ENCODE data around the gene SUGCT. TPM values are rescaled to one million over a fixed set of nuclear protein-coding genes. Genes with fewer than 3 reads are reported as not detected.

Gene SUGCT
- total RNA-seq, 1 donor from 2014 or later: 9.8 TPM

DNA sequence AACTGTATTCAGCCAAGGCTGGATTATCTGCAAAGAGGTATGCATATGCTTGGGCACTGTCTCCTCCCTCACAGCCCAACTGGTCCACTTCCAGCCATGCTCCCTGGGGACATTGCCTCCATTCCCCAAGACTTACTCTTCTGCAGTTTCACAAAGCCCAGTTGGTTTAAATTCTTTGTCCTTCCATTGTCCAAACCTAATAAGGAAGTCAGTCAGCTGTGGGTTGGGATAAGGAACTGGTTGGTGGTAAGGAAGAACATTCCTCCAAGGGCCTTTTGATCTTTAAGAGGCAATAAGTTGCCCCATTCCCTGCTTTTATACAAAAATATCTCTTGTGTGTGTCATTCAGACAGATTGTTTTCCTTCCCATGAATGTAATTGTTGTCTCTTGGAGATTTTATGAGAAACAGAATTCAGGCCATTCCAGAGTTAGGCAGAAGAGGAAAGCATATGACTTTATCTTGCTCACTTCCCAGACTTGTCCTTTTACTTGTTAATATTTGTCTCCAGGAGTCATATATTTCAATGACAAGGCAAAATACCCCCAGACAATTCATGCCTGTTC is 673.7 kb downstream of the SUGCT start:
- peaks cover 0 to 17% of the 10 kb centered on the region in 2 donors for H3K9me3 ChIP-seq
- peak in 1 of 2 donors; percentile 80 for DNase-seq (ENCODE audit: low spot score in 2 of 2)
- peaks cover 0 to 26% of the 10 kb centered on the region in 2 donors for H3K4me1 ChIP-seq
- no peaks in the 10 kb centered on the region for H3K36me3 ChIP-seq
- intact Hi-C loops (cut with DNase I): no loop called here
- TF ChIP-seq, protein P1, sequence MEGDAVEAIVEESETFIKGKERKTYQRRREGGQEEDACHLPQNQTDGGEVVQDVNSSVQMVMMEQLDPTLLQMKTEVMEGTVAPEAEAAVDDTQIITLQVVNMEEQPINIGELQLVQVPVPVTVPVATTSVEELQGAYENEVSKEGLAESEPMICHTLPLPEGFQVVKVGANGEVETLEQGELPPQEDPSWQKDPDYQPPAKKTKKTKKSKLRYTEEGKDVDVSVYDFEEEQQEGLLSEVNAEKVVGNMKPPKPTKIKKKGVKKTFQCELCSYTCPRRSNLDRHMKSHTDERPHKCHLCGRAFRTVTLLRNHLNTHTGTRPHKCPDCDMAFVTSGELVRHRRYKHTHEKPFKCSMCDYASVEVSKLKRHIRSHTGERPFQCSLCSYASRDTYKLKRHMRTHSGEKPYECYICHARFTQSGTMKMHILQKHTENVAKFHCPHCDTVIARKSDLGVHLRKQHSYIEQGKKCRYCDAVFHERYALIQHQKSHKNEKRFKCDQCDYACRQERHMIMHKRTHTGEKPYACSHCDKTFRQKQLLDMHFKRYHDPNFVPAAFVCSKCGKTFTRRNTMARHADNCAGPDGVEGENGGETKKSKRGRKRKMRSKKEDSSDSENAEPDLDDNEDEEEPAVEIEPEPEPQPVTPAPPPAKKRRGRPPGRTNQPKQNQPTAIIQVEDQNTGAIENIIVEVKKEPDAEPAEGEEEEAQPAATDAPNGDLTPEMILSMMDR (IDR thresholded peaks at IDR 0.05): no peak
- no peaks in the 10 kb centered on the region for H3K27me3 ChIP-seq
- no peak overlapping the region for H3K4me3 ChIP-seq
- peak overlapping the region; percentile 55 to 71 for H3K27ac ChIP-seq

- TF ChIP-seq, protein P1 (IDR thresholded peaks at IDR 0.05): no peak
- Histone ChIP-seq H3K9me3 (peaks cover 0 to 23% of the 10 kb centered on the region in 2 donors), H3K27ac (no peak overlapping the region), H3K36me3 (no peaks in the 10 kb centered on the region), H3K4me3 (no peak overlapping the region), H3K4me1 (peaks cover 0 to 19% of the 10 kb centered on the region in 2 donors), H3K27me3 (no peaks in the 10 kb centered on the region)
- no peak for DNase-seq (ENCODE audit: low spot score in 2 of 2)
- intact Hi-C loops (cut with DNase I): no loop called here
Measured at GRCh38 chr7:40810274-40810673, 675.5 kb downstream of the SUGCT start.

DNA sequence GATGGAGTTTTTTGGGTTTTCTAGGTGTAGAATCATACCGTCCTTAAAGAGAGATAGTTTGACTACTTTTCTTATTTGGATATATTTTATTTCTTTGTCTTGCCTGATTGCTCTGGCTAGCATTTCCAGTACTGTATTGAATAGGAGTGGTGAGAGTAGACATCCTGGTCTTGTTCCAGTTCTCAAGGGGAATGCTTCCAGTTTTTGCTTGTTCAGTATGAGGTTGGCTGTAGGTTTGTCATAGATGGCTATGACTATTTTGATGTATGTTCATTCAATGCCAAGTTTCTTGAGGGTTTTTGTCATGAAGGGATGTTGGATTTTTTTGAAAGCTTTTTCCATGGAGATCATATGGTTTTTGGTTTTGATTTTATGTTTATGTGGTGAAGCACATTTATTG is 676.9 kb downstream of the SUGCT start:
- H3K9me3 ChIP-seq: peaks cover 0 to 23% of the 10 kb centered on the region in 2 donors
- TF ChIP-seq, protein P1 (IDR thresholded peaks at IDR 0.05): no peak
- H3K27me3 ChIP-seq: no peaks in the 10 kb centered on the region
- H3K4me1 ChIP-seq: peaks cover 0 to 16% of the 10 kb centered on the region in 2 donors
- no peak for DNase-seq (ENCODE audit: low spot score in 2 of 2)
- H3K36me3 ChIP-seq: no peaks in the 10 kb centered on the region
- H3K4me3 ChIP-seq: no peak overlapping the region
- intact Hi-C loops (cut with DNase I): no loop called here
- no peak overlapping the region for H3K27ac ChIP-seq

DNA sequence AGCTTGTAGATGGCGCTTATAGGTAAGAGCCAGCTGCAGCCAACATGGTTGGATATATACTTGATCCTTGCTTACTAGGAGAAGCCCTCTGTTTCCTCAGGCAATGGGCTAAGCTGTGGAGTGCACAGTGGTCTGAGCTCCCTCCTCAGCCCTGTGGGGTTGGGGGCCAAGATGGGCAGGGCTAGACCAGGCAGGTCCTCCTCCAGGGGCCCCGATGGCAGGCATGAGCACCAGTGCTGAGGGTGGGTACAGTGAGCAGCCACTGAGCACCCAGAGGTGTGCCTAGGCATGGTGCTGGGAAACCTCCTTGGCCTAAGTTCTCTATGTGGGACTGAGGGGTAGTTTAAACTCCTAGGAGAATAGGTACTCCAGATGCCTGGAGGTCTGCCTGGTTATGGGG is 680.2 kb downstream of the SUGCT start:
- no peaks in the 10 kb centered on the region for H3K27me3 ChIP-seq
- H3K9me3 ChIP-seq: peaks cover 0 to 23% of the 10 kb centered on the region in 2 donors
- TF ChIP-seq, protein P1 (IDR thresholded peaks at IDR 0.05): no peak
- peaks cover 0 to 2% of the 10 kb centered on the region in 2 donors for H3K4me1 ChIP-seq
- intact Hi-C loops (cut with DNase I): no loop called here
- H3K4me3 ChIP-seq: no peak overlapping the region
- no peak for DNase-seq (ENCODE audit: low spot score in 2 of 2)
- no peaks in the 10 kb centered on the region for H3K36me3 ChIP-seq
- peak overlapping the region in 1 of 2 donors; percentile 33 for H3K27ac ChIP-seq

GRCh38 chr7:40815512-40815911 is 680.7 kb downstream of the SUGCT start:
- no peak for DNase-seq (ENCODE audit: low spot score in 2 of 2)
- Histone ChIP-seq H3K4me3 (no peak overlapping the region), H3K4me1 (peaks cover 0 to 2% of the 10 kb centered on the region in 2 donors), H3K27ac (peak overlapping the region in 1 of 2 donors; percentile 29), H3K27me3 (no peaks in the 10 kb centered on the region), H3K9me3 (peaks cover 0 to 23% of the 10 kb centered on the region in 2 donors), H3K36me3 (no peaks in the 10 kb centered on the region)
- intact Hi-C loops (cut with DNase I): no loop called here
- TF ChIP-seq, protein P1 (IDR thresholded peaks at IDR 0.05): no peak
